ENCODE results near the gene HCFC1. TPM values are rescaled to one million over a fixed set of nuclear protein-coding genes. Genes with fewer than 3 reads are reported as not detected.

HCFC1 gene
- polyA plus RNA-seq, 1 of the 3 experiments (the other 2 are of a cell fraction): 9.5 TPM

GRCh38 chrX:153929576-153929975 is 42.0 kb downstream of the HCFC1 start:
- Histone ChIP-seq H3K4me2 (no peak overlapping the region), H3F3A (replicated peaks; ENCODE audit: insufficient read depth) (peaks cover 17% of the 10 kb centered on the region), H3K27ac (ENCODE audit: low read depth in 2 of 2, low read length in 1 of 2) (peak overlapping the region in 1 of 2 experiments; percentile 40; a peak in 1 of 4 replicates), H3K9me2 (no peaks in the 10 kb centered on the region), H3K36me3 (replicated peaks in 1 of 2; ENCODE audit: control insufficient read depth in 1 of 2, insufficient read depth in 2 of 2, low read length in 1 of 2) (peaks cover 12 to 35% of the 10 kb centered on the region in 2 experiments), H3K79me2 (ENCODE audit: insufficient read depth) (peaks cover 33% of the 10 kb centered on the region), H3K27me3 (ENCODE audit: insufficient read depth) (no peaks in the 10 kb centered on the region), H3K9me3 (no peaks in the 10 kb centered on the region), H3K9ac (no peak overlapping the region), H3K4me1 (ENCODE audit: control insufficient read depth in 1 of 2, insufficient read depth in 2 of 2, low read depth in 1 of 2, low read length in 1 of 2) (peaks cover 10 to 50% of the 10 kb centered on the region in 2 experiments; a peak in 2 of 4 replicates), H4K20me1 (ENCODE audit: insufficient read depth) (peaks cover 34% of the 10 kb centered on the region), H2AFZ (ENCODE audit: low read depth) (no peak overlapping the region), H3K4me3 (ENCODE audit: low read depth in 2 of 2, low read length in 1 of 2) (no peak overlapping the region)
- 98% methylated on average over 6 of the region's 10 CpGs for WGBS (ENCODE audit: low lambda C conversion rate)
- no peak for DNase-seq
- TF ChIP-seq USF1 (IDR thresholded peaks at IDR 0.05; ENCODE audit: borderline replicate concordance, low read depth) (no peak), RAD21 (IDR thresholded peaks at IDR 0.05; ENCODE audit: low read length) (no peak), ELF1 (IDR thresholded peaks at IDR 0.05) (no peak), RCOR1 (IDR thresholded peaks at IDR 0.05; ENCODE audit: low read length) (no peak), FOSL2 (IDR thresholded peaks at IDR 0.05; ENCODE audit: borderline replicate concordance, low read depth) (no peak), MEF2A (IDR thresholded peaks at IDR 0.05; ENCODE audit: borderline replicate concordance, low read depth) (no peak), TAF1 (IDR thresholded peaks at IDR 0.05; ENCODE audit: borderline replicate concordance, low read depth, low read length) (no peak), RFX5 (IDR thresholded peaks at IDR 0.05; ENCODE audit: low read length) (no peak), MXI1 (IDR thresholded peaks at IDR 0.05; ENCODE audit: low read depth, low read length) (no peak), EP300 (IDR thresholded peaks at IDR 0.05; ENCODE audit: borderline replicate concordance in 1 of 2, low read depth in 1 of 2, low read length in 1 of 2) (no peak)
- CTCF ChIA-PET: interaction anchor here (12.9 to 16.7 kb wide), 2 partner anchors 19 to 20 kb away, joined by 130 to 271 read pairs; partner anchors contain the start of gene RENBP
- POLR2A ChIA-PET: interaction anchor here (0.8 kb wide), 1 partner anchor 48 kb away, joined by 3 read pairs; no protein-coding TSS in a partner anchor

- Histone ChIP-seq H3K9ac (no peak overlapping the region), H3K4me3 (ENCODE audit: low read depth in 2 of 2, low read length in 1 of 2) (no peak overlapping the region), H4K20me1 (ENCODE audit: insufficient read depth) (peaks cover 28% of the 10 kb centered on the region), H3K79me2 (ENCODE audit: insufficient read depth) (peaks cover 25% of the 10 kb centered on the region), H3K36me3 (replicated peaks in 1 of 2; ENCODE audit: control insufficient read depth in 1 of 2, insufficient read depth in 2 of 2, low read length in 1 of 2) (peaks cover 12 to 35% of the 10 kb centered on the region in 2 experiments), H3K27ac (ENCODE audit: low read depth in 2 of 2, low read length in 1 of 2) (peak overlapping the region in 1 of 2 experiments; percentile 70; a peak in 1 of 4 replicates), H3F3A (replicated peaks; ENCODE audit: insufficient read depth) (peaks cover 19% of the 10 kb centered on the region), H3K9me3 (no peaks in the 10 kb centered on the region), H3K9me2 (no peaks in the 10 kb centered on the region), H2AFZ (ENCODE audit: low read depth) (no peak overlapping the region), H3K4me1 (ENCODE audit: control insufficient read depth in 1 of 2, insufficient read depth in 2 of 2, low read depth in 1 of 2, low read length in 1 of 2) (peaks cover 7 to 48% of the 10 kb centered on the region in 2 experiments; a peak in 2 of 4 replicates), H3K27me3 (ENCODE audit: insufficient read depth) (no peaks in the 10 kb centered on the region; the same call in 1 of the 2 replicates), H3K4me2 (peak overlapping the region; percentile 22; the same call in 1 of the 2 replicates)
- WGBS (ENCODE audit: low lambda C conversion rate): 50% methylated on average over 9 of the region's 9 CpGs
- ChIA-PET CTCF (interaction anchor here (3.0 to 16.7 kb wide), 3 partner anchors 19 to 165 kb away, joined by 16 to 271 read pairs (median 130); partner anchors contain the start of genes PLXNB3 and RENBP), POLR2A (interaction anchor here (0.9 to 1.5 kb wide), 3 partner anchors 11 to 55 kb away, joined by 3 to 4 read pairs (median 4); no protein-coding TSS in a partner anchor)
- no peak for DNase-seq
- TF ChIP-seq REST (IDR thresholded peaks at IDR 0.05; ENCODE audit: low read depth, low read length): no peak
- TF ChIP-seq YY1 (IDR thresholded peaks at IDR 0.05; ENCODE audit: low read depth): no peak
- TF ChIP-seq RFX5 (IDR thresholded peaks at IDR 0.05; ENCODE audit: low read length): no peak
- no peak for TF ChIP-seq MAX (IDR thresholded peaks at IDR 0.05; ENCODE audit: low read depth)
- no peak for TF ChIP-seq FOXJ3 (CRISPR knock-in tag; IDR thresholded peaks at IDR 0.05)
- no peak for TF ChIP-seq MEF2A (IDR thresholded peaks at IDR 0.05; ENCODE audit: borderline replicate concordance, low read depth)
- TF ChIP-seq USF1 (IDR thresholded peaks at IDR 0.05; ENCODE audit: borderline replicate concordance, low read depth): no peak
- TF ChIP-seq POLR2AphosphoS5 (IDR thresholded peaks at IDR 0.05; ENCODE audit: low read depth, low read length): no peak
- TF ChIP-seq SMC3 (IDR thresholded peaks at IDR 0.05; ENCODE audit: low read depth, low read length): no peak
- TF ChIP-seq RCOR1 (IDR thresholded peaks at IDR 0.05; ENCODE audit: low read length): no peak
- TF ChIP-seq ELF1 (IDR thresholded peaks at IDR 0.05): no peak
- no peak for TF ChIP-seq TCF12 (IDR thresholded peaks at IDR 0.05)
- TF ChIP-seq ZBTB33 (IDR thresholded peaks at IDR 0.05; ENCODE audit: borderline replicate concordance, low read depth): no peak
- TF ChIP-seq RXRA (IDR thresholded peaks at IDR 0.05; ENCODE audit: borderline replicate concordance, low read depth): no peak
- no peak for TF ChIP-seq EZH2phosphoT487 (IDR thresholded peaks at IDR 0.05; ENCODE audit: borderline replicate concordance, low read depth)
These were observed 42.8 kb downstream of the HCFC1 start for GRCh38 chrX:153928846-153929245.
